Measurements from ENCODE around the gene DYSF.

The DYSF gene

DNA sequence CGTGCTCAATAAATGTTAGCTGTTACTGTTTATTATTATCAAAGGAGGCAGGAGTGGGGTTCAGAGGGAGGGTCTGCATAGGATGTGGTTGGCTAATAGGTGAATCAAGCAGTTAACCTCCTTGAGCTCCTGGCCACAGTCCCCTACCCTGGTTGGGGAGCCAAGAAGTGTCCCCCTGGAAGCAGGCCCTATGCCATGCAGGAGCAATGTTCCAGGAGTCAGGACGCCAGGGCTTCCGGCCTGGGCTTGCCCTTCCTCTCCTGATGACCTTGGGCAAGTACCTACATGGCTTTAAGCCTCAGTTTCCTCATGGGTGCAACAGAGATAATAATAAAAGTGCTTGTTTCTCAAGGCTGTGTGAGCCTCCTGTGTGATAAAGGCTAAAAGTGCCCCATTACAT, 84.9 kb downstream of the DYSF start:
- no peak for TF ChIP-seq Cebpa-rat (IDR thresholded peaks at IDR 0.05)
- H3K9ac ChIP-seq, result no peak overlapping the region
- no peak overlapping the region for H3K4me3 ChIP-seq
- H3K9me3 ChIP-seq (replicated peaks in 1 of 11), result peaks cover 0 to 8% (median 6%) of the 10 kb centered on the region in 11 experiments; a peak in 15 of 22 replicates
- no peaks in the 10 kb centered on the region for H3K27me3 ChIP-seq
- H4K20me1 ChIP-seq, result peaks cover 0 to 5% (median 0%) of the 10 kb centered on the region in 11 experiments; a peak in 1 of 22 replicates
- peaks cover 0 to 10% (median 2%) of the 10 kb centered on the region in 10 experiments; a peak in 6 of 20 replicates for H3K4me1 ChIP-seq
- H3K27ac ChIP-seq, result no peak overlapping the region
- peak overlapping the region in 3 of 11 experiments; percentile 20 to 37 (median 28); a peak in 2 of 22 replicates for H3K4me2 ChIP-seq
- H3K36me3 ChIP-seq, result peaks cover 0 to 61% (median 0%) of the 10 kb centered on the region in 11 experiments; a peak in 10 of 22 replicates

DNA sequence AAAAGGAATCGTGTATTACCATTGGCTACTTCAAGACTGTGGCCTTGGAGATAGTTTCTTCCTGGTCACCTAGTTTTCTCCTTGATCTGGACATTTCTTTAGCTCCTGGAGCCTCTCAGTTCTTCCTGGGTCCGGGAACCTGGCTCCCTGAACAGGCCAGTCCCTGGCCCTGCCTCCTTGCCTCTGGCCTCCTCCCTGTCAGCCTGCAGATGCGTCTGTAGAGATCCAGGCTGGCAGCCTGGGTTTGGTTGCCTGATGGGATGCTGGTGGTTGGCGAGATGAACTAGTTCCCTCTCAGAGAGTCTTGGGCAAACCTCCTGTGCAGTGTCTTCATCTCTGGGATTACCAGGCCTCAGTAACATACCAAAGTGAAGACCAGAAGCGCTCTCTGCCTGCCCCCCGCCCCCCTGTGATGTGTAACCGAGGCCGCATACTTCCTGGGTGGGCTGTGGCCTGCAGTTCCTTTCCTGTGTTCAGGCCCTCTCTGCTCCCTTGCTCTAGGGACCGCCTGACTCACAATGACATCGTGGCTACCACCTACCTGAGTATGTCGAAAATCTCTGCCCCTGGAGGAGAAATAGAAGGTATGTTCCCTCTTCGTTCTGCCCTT, 85.4 kb downstream of the DYSF start:
- peaks cover 0 to 5% (median 0%) of the 10 kb centered on the region in 11 experiments; a peak in 1 of 22 replicates for H4K20me1 ChIP-seq
- no peak overlapping the region for H3K4me3 ChIP-seq
- peak overlapping the region in 3 of 11 experiments; percentile 20 to 37 (median 28); a peak in 5 of 22 replicates for H3K4me2 ChIP-seq
- TF ChIP-seq Cebpa-rat (IDR thresholded peaks at IDR 0.05), result no peak
- H3K27ac ChIP-seq, result 0 out of 22 replicates have a peak overlapping the region, but pooled peaks of 1 of the 11 experiments have one; percentile 8
- H3K36me3 ChIP-seq, result peaks cover 0 to 56% (median 0%) of the 10 kb centered on the region in 11 experiments; a peak in 9 of 22 replicates
- peaks cover 0 to 10% (median 2%) of the 10 kb centered on the region in 10 experiments; a peak in 6 of 20 replicates for H3K4me1 ChIP-seq
- H3K27me3 ChIP-seq, result no peaks in the 10 kb centered on the region
- peaks cover 0 to 13% (median 7%) of the 10 kb centered on the region in 11 experiments; a peak in 15 of 22 replicates for H3K9me3 ChIP-seq (replicated peaks in 1 of 11)
- H3K9ac ChIP-seq, result no peak overlapping the region

DNA sequence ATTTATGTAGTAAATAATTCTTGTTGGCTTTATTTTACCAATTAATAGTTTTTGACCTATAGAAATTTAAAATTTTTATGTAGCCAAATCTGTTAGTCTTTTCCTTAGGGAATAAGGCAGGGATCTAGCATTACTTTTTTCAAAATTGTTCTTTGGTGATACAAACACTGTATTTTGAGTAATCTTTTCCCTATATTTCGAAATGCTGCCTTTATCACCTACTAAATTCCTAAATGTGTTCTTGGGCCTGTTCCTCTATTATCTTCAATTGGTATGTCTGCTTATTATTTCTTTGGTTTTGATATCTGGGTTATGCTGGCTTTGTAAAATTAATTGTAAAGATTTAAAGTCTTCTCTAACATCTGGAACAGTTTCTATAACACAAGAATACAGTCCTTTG, 87.5 kb downstream of the DYSF start:
- peaks cover 0 to 23% (median 9%) of the 10 kb centered on the region in 11 experiments; a peak in 16 of 22 replicates for H3K9me3 ChIP-seq (replicated peaks in 1 of 11)
- no peak overlapping the region for H3K4me2 ChIP-seq
- H3K27me3 ChIP-seq, result no peaks in the 10 kb centered on the region
- H3K9ac ChIP-seq, result no peak overlapping the region
- TF ChIP-seq Cebpa-rat (IDR thresholded peaks at IDR 0.05), result no peak
- no peak overlapping the region for H3K27ac ChIP-seq
- no peaks in the 10 kb centered on the region; a peak in 1 of 22 replicates for H4K20me1 ChIP-seq
- peaks cover 5 to 20% (median 13%) of the 10 kb centered on the region in 10 experiments for H3K4me1 ChIP-seq
- H3K36me3 ChIP-seq, result peaks cover 0 to 35% (median 0%) of the 10 kb centered on the region in 11 experiments; a peak in 5 of 22 replicates
- H3K4me3 ChIP-seq, result no peak overlapping the region

DNA sequence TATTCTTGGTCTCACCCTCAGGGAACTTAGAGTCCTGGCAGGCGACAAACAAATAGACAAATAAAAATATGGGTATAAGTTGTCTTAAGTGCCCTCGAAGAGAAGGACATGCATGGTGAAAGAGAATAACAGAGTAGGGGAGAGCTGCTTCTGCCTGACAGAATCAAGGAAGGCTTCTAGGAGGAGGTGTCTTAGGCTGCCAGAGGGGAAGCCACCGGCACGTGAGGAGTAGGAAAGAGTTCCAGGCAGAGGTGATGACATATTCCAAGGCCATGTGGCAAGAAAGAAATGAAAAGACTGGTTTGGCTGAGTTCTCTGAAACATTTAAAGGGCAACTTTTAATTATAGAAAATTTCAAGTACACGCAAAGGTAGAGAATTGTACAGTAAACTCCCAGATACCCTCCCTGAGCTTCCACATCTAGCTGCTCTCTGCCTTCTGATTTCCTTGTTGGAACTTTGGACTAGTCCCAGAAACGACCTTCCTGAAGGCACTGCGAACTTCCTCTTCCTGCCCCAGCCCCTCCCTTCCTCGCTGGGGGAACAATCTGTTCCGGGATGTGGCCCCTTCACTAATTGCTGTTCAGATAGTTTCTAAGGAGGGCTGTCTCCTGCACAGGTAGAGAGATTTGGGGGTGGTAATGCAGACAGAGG, 91.7 kb downstream of the DYSF start:
- Histone ChIP-seq H4K20me1 (peaks cover 0 to 19% (median 0%) of the 10 kb centered on the region in 11 experiments; a peak in 4 of 22 replicates), H3K4me1 (peaks cover 11 to 23% (median 16%) of the 10 kb centered on the region in 10 experiments), H3K4me3 (peak overlapping the region in 9 of 10 experiments; percentile 33 to 65 (median 50); a peak in 17 of 20 replicates), H3K27me3 (no peaks in the 10 kb centered on the region), H3K27ac (peak overlapping the region in 3 of 11 experiments; percentile 5 to 50 (median 35); a peak in 2 of 22 replicates), H3K9ac (peak overlapping the region in 7 of 11 experiments; percentile 18 to 69 (median 38); a peak in 8 of 22 replicates), H3K4me2 (peak overlapping the region; percentile 64 to 91 (median 76)), H3K9me3 (replicated peaks in 1 of 11) (peaks cover 0 to 23% (median 9%) of the 10 kb centered on the region in 11 experiments; a peak in 16 of 22 replicates), H3K36me3 (peaks cover 0 to 6% (median 0%) of the 10 kb centered on the region in 11 experiments; a peak in 2 of 22 replicates)
- no peak for TF ChIP-seq Cebpa-rat (IDR thresholded peaks at IDR 0.05)

DNA sequence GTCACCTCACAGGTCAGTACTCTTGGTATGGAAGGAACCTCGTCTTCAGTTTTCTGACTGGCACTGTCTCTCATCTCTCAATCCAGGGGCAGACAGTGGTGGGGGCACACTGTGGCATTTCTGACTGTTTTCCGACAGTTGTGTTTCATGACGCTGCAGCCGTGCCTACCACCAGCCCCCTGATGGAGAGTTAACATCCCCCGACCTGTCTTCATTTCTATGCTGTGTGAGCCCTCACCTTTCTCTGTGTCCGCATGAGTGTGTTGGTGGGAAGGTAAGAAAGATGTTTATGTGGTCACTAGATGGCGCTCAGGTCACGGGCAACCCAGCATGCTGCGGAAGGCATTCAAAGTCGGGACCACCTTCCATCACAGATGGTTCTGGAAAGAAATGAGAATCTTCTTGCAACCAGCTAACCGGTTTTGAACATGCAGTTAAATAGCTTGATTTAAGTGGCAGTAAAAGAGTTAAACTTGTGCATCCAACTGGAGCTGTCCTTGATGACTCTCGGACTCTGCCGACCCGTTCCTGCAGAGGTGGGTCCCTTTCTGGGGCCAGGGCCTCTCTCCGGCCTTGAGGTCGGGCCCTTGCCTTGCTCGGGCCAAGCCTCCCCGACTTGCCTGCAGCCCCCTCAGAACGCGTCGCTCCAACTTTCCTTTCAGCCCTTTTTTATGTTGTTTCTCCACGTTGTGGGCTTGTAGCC, 92.4 kb downstream of the DYSF start:
- H3K27ac ChIP-seq, result peak overlapping the region in 3 of 11 experiments; percentile 5 to 50 (median 35); a peak in 1 of 22 replicates
- peaks cover 0 to 6% (median 0%) of the 10 kb centered on the region in 11 experiments; a peak in 2 of 22 replicates for H3K36me3 ChIP-seq
- H3K4me3 ChIP-seq, result peak overlapping the region in 9 of 10 experiments; percentile 33 to 65 (median 50); a peak in 17 of 20 replicates
- peak overlapping the region; percentile 64 to 91 (median 76) for H3K4me2 ChIP-seq
- H3K4me1 ChIP-seq, result peaks cover 12 to 27% (median 23%) of the 10 kb centered on the region in 10 experiments
- no peak for TF ChIP-seq Cebpa-rat (IDR thresholded peaks at IDR 0.05)
- H3K9me3 ChIP-seq (replicated peaks in 1 of 11), result peaks cover 0 to 23% (median 9%) of the 10 kb centered on the region in 11 experiments; a peak in 16 of 22 replicates
- no peaks in the 10 kb centered on the region for H3K27me3 ChIP-seq
- peak overlapping the region in 7 of 11 experiments; percentile 18 to 69 (median 38); a peak in 8 of 22 replicates for H3K9ac ChIP-seq
- peaks cover 0 to 19% (median 0%) of the 10 kb centered on the region in 11 experiments; a peak in 4 of 22 replicates for H4K20me1 ChIP-seq

DNA sequence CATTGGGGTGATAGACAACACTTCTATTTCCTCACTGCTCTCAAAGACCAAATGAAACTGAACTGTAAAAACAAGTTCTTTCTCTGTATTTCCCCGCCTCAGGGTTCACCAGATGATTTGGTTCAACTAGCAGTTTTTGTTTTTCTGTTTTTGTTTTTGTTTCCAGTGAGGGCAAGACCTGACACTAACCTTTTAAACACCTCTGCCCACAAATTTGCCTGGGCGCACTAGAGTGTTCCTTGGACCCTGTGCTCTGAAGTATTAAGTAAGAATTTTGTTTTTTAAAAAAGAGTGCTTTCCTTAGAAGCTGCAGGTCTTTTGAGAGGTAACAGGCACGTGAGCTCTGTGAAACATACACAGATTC, 92.9 kb downstream of the DYSF start:
- Histone ChIP-seq H3K9ac (no peak overlapping the region), H3K9me3 (replicated peaks in 1 of 11) (peaks cover 0 to 23% (median 9%) of the 10 kb centered on the region in 11 experiments; a peak in 16 of 22 replicates), H4K20me1 (peaks cover 0 to 21% (median 0%) of the 10 kb centered on the region in 11 experiments; a peak in 4 of 22 replicates), H3K27ac (no peak overlapping the region), H3K4me1 (peaks cover 12 to 33% (median 27%) of the 10 kb centered on the region in 10 experiments), H3K4me2 (no peak overlapping the region), H3K36me3 (peaks cover 0 to 9% (median 0%) of the 10 kb centered on the region in 11 experiments; a peak in 2 of 22 replicates), H3K27me3 (no peaks in the 10 kb centered on the region), H3K4me3 (no peak overlapping the region)
- no peak for TF ChIP-seq Cebpa-rat (IDR thresholded peaks at IDR 0.05)

DNA sequence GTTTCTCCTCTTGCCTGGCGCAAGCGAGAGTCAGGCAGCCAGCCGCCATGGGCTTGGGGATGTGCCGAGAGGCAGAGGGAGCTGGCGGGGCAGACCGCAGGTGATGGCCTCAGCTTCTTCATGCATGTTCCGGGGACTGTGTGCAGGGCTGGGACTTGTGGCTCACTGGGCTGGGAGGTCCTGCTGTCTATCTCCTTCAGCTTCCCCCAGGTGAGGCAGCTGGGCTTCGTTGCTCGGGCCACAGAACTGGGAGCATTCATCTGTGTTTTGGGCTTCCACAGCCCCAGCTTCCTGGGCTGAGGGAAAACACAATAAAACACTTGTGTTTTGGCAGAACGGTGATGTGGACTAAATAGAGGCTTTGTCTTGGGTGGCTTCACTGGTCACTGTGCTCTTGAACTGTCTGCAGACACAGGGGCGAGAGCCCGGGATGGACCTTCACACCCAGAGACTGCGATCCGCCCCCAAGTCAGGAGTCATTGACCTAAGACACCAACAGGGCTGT, 93.5 kb downstream of the DYSF start:
- no peak for TF ChIP-seq Cebpa-rat (IDR thresholded peaks at IDR 0.05)
- Histone ChIP-seq H3K27ac (no peak overlapping the region), H3K9me3 (replicated peaks in 1 of 11) (peaks cover 0 to 23% (median 9%) of the 10 kb centered on the region in 11 experiments; a peak in 16 of 22 replicates), H3K27me3 (no peaks in the 10 kb centered on the region), H4K20me1 (peaks cover 0 to 23% (median 0%) of the 10 kb centered on the region in 11 experiments; a peak in 4 of 22 replicates), H3K36me3 (peaks cover 0 to 11% (median 0%) of the 10 kb centered on the region in 11 experiments; a peak in 2 of 22 replicates), H3K4me1 (peaks cover 12 to 36% (median 27%) of the 10 kb centered on the region in 10 experiments), H3K9ac (no peak overlapping the region), H3K4me2 (no peak overlapping the region), H3K4me3 (no peak overlapping the region)

All from BLaER1 treated with 17β-estradiol and CSF1 and Interleukin-3, amounts not matched to agents 10 nM and 100 nM (cell line).